Measurements from ENCODE around the gene IER3.
A peak's percentile ranks its signal among the peaks of the same experiment; 100 is the strongest.

DNA sequence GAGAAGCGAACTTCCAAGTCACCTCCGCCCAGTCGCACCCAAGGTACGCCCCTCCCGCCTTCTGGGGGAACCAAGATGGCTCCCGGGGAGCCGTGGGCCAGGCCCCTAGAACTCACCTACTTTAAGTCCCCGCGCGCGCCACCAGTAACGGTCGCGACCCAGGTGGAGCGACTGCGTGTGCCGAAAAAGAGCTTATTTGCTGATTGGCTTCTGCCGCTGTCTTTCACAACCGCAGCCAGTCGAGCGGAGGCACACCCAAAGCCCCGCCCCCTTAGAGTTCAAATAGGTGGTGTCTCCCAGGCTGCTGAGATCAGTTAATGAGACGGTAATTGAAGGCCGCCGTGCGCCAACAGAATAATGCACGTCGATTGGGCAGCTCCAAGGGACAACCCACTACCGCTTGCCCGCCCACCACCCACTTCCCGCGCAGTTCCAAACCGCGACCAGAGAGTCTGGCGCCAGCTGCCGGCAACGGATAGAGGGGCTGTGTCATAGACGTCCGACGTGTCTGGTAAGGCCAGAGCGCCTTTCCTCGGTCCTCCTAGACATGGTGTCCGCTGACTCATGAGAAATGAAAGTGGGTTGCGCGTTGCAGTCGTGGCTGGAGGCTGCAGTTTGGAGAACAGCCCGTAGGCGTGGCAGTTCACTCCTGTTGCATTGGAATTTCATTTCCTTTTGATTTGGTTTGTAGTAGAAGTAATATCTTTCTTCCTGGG, 27.1 kb downstream of the IER3 start, which contains the start of gene MDC1:
- TF ChIP-seq, protein P1, sequence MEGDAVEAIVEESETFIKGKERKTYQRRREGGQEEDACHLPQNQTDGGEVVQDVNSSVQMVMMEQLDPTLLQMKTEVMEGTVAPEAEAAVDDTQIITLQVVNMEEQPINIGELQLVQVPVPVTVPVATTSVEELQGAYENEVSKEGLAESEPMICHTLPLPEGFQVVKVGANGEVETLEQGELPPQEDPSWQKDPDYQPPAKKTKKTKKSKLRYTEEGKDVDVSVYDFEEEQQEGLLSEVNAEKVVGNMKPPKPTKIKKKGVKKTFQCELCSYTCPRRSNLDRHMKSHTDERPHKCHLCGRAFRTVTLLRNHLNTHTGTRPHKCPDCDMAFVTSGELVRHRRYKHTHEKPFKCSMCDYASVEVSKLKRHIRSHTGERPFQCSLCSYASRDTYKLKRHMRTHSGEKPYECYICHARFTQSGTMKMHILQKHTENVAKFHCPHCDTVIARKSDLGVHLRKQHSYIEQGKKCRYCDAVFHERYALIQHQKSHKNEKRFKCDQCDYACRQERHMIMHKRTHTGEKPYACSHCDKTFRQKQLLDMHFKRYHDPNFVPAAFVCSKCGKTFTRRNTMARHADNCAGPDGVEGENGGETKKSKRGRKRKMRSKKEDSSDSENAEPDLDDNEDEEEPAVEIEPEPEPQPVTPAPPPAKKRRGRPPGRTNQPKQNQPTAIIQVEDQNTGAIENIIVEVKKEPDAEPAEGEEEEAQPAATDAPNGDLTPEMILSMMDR (IDR thresholded peaks at IDR 0.05): no peak
- TF ChIP-seq, protein P2, sequence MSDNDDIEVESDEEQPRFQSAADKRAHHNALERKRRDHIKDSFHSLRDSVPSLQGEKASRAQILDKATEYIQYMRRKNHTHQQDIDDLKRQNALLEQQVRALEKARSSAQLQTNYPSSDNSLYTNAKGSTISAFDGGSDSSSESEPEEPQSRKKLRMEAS (CRISPR knock-in tag; IDR thresholded peaks at IDR 0.05): peak; percentile 81
- no peak for TF ChIP-seq ELF4 (CRISPR knock-in tag; IDR thresholded peaks at IDR 0.05; ENCODE audit: low read depth)
- 0 out of 2 replicates have a peak, but pooled peaks have one; percentile 10 for TF ChIP-seq ZNF423 (CRISPR knock-in tag; IDR thresholded peaks at IDR 0.05)
- peak; percentile 82 for TF ChIP-seq NFYB (CRISPR knock-in tag; conservative IDR thresholded peaks at IDR 0.05; ENCODE audit: low read depth)
- no peak for TF ChIP-seq TEAD4 (CRISPR knock-in tag; IDR thresholded peaks at IDR 0.05)
- TF ChIP-seq NFATC4 (CRISPR knock-in tag; IDR thresholded peaks at IDR 0.05): no peak
- TF ChIP-seq, protein P3, sequence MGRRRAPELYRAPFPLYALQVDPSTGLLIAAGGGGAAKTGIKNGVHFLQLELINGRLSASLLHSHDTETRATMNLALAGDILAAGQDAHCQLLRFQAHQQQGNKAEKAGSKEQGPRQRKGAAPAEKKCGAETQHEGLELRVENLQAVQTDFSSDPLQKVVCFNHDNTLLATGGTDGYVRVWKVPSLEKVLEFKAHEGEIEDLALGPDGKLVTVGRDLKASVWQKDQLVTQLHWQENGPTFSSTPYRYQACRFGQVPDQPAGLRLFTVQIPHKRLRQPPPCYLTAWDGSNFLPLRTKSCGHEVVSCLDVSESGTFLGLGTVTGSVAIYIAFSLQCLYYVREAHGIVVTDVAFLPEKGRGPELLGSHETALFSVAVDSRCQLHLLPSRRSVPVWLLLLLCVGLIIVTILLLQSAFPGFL (CRISPR knock-in tag; IDR thresholded peaks at IDR 0.05; ENCODE audit: borderline replicate concordance): no peak
- no peak for TF ChIP-seq ZBTB21 (CRISPR knock-in tag; IDR thresholded peaks at IDR 0.05; ENCODE audit: borderline replicate concordance)

All from WTC11 (cell line).